Testis (tissue), 3 donors: ENCODE measurements around the gene KRTAP10-1. TPM values are rescaled to one million over a fixed set of nuclear protein-coding genes. Genes with fewer than 3 reads are reported as not detected.

Source experiments
- DNase-seq: peaks from one replicate; pipeline ENCODE4 v3.0.0-alpha.2; 2019
- H3K27ac ChIP-seq, 2 donors: fragments of 200-600 bp; sonication (generic); one replicate each; pipeline ENCODE4 v1.5.1; 2019
- H3K27me3 ChIP-seq: fragments of 200-600 bp; sonication (generic); one replicate; pipeline ENCODE4 v1.5.1; 2019
- H3K36me3 ChIP-seq: fragments of 200-600 bp; sonication (generic); one replicate; pipeline ENCODE4 v1.5.1; 2017; ENCODE audit warnings: low read depth; ENCODE audit errors: missing control alignments
- H3K4me1 ChIP-seq: fragments of 200-600 bp; sonication (generic); one replicate; pipeline ENCODE4 v1.5.1; 2019
- H3K4me3 ChIP-seq, 2 donors: fragments of 200-600 bp; sonication (generic); one replicate each; pipeline ENCODE4 v1.5.1; 2017 to 2019
- H3K9me3 ChIP-seq: fragments of 200-600 bp; sonication (generic); one replicate; pipeline ENCODE4 v1.5.1; 2017
- CTCF ChIP-seq, 3 experiments: fragments of 450-650 bp in 2 of 3; fragments of 200-600 bp in 1 of 3; sonication (generic) in 1 of 3; IDR thresholded peaks; one replicate each; pipeline ENCODE4 v1.5.1; 2016 to 2019; ENCODE audit warnings: antibody characterized with exemption in 3 of 3, mild to moderate bottlenecking in 2 of 3, moderate library complexity in 1 of 3
- POLR2A ChIP-seq: fragments of 450-650 bp; IDR thresholded peaks from one replicate; pipeline ENCODE4 v1.6.1; 2017; ENCODE audit warnings: antibody characterized with exemption, mild to moderate bottlenecking, moderate library complexity
- WGBS, 2 donors: methylation state at CpG; one replicate each; pipeline ENCODE4 v1.1.5; 2018; 5-methylcytosine and 5-hydroxymethylcytosine counted together
- intact Hi-C: fragments of 100-400 bp; cut with DNase I; formaldehyde crosslinking; loops from one replicate; pipeline ENCODE4 v1.15.1; 2023; ENCODE audit warnings: low total_unique reads
- polyA plus RNA-seq: library from polyadenylated mRNA; stranded (reverse); fragments of 350-450 nt; fragmentation: Illumina TruSeq; extraction: RNeasy Lipid Tissue Mini Kit (QIAGEN cat#74804); gene quantifications from one replicate; pipeline ENCODE4 v1.2.3, GENCODE V29; 2014; ENCODE audit warnings: low read depth, low replicate concordance; ENCODE audit not compliant: insufficient read depth
- total RNA-seq, 2 donors: library from RNA; depleted of rRNA; stranded (reverse); fragments of >200 nt; gene quantifications; one replicate each; pipeline ENCODE4 v1.2.3, GENCODE V29; 2016

KRTAP10-1 gene
- total and polyA plus RNA-seq, 3 donors from 2014 or later, result not detected

DNA sequence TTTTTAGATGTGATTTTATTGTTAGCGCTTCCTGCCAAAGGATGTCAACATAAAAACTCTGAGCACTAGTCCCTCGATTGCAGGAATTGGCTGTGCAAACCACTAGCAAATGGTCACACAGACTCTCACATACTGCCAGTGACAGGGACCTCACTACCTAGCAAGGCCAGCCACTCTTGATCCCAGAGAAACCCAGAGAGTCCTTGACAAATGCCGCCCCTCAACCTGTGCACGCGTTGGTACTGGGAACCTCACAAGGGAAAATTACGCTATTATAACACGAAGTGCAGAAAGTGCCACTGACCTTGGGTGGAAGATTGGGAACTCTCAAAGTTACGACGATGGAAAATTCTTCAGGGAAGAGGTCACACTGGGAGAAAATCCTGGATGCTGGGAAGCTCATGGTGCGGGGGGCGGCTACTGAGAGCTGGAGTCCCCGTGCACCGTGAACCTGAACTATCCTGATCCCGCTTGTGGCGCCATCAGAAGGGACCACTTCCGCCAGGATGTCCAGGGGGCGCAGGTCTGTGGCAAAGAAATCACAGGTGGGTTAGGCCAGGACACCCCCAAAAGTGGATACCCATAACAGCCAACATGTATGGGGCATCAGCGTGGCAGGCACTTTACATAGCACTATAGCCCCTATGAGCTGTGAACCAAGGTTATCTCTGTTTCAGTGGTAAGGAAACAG lies 27.6 kb upstream of the KRTAP10-1 start:
- Histone ChIP-seq H3K4me3 (no peak overlapping the region), H3K4me1 (no peaks in the 10 kb centered on the region), H3K9me3 (no peaks in the 10 kb centered on the region), H3K36me3 (no peaks in the 10 kb centered on the region), H3K27ac (no peak overlapping the region), H3K27me3 (no peaks in the 10 kb centered on the region)
- intact Hi-C loops, result no loop called here
- DNase-seq, result no peak
- WGBS, 2 donors, result 78 to 89% methylated on average over 18 of the region's 18 CpGs
- TF ChIP-seq POLR2A, result no peak
- no peak for TF ChIP-seq CTCF (IDR thresholded peaks at IDR 0.05)

- WGBS, 2 donors, result 83 to 87% methylated on average over 1 of the region's 1 CpG
- no peaks in the 10 kb centered on the region for H3K36me3 ChIP-seq
- no peak for DNase-seq
- intact Hi-C loops, result no loop called here
- H3K27ac ChIP-seq, result no peak overlapping the region
- H3K4me3 ChIP-seq, result no peak overlapping the region
- H3K4me1 ChIP-seq, result no peaks in the 10 kb centered on the region
- TF ChIP-seq POLR2A (no peak), CTCF (IDR thresholded peaks at IDR 0.05) (no peak)
- no peaks in the 10 kb centered on the region for H3K9me3 ChIP-seq
- no peaks in the 10 kb centered on the region for H3K27me3 ChIP-seq
These were observed 26.4 kb upstream of the KRTAP10-1 start for GRCh38 chr21:44566403-44566802.

DNA sequence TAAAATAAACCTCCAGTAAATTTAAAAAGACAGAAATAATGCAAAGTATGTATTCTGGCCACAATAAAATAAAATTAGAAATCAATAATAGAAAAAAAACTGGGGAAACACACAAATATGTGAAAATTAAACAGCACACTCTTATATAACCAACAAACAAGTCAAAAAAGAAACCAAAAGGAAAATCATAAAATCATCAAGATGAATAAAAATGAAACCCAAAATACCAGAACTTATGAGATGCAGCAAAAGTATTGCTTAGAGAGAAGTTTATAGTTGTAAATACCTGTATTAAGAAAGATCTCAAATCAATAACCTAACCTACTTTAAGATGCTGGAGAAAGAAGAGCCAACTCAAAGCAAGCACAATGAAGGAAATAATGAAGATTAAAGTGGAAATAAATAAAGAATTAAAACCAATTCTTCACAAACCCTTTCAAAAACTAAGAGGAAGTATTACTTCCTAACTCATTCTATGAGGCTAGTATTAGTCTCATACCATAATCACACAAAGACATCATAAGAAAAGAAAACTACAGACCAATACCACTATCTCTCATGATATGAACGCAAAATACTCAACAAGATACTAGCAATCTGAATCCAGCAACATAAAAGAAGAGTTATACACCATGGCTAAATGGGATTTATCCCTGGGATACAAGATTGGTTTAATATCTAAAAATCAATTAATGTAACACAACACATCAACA lies 25.0 kb upstream of the KRTAP10-1 start:
- intact Hi-C loops, result no loop called here
- Histone ChIP-seq H3K4me1 (no peaks in the 10 kb centered on the region), H3K27ac (no peak overlapping the region), H3K9me3 (no peaks in the 10 kb centered on the region), H3K4me3 (no peak overlapping the region), H3K36me3 (no peaks in the 10 kb centered on the region), H3K27me3 (no peaks in the 10 kb centered on the region)
- WGBS, 2 donors, result 0 to 86% methylated on average over 1 of the region's 1 CpG
- no peak for TF ChIP-seq CTCF (IDR thresholded peaks at IDR 0.05)
- TF ChIP-seq POLR2A, result no peak
- DNase-seq, result no peak

- Histone ChIP-seq H3K9me3 (no peaks in the 10 kb centered on the region), H3K36me3 (no peaks in the 10 kb centered on the region), H3K27ac (no peak overlapping the region), H3K4me1 (no peaks in the 10 kb centered on the region), H3K27me3 (no peaks in the 10 kb centered on the region), H3K4me3 (no peak overlapping the region)
- DNase-seq, result no peak
- intact Hi-C loops, result no loop called here
- WGBS, 2 donors, result 97 to 100% methylated on average over 1 of the region's 1 CpG
- TF ChIP-seq POLR2A (no peak), CTCF (IDR thresholded peaks at IDR 0.05) (no peak)
These were observed 24.1 kb upstream of the KRTAP10-1 start for GRCh38 chr21:44564099-44564498.
